Measurements from ENCODE around the gene PDIK1L.
A peak's percentile ranks its signal among the peaks of the same experiment; 100 is the strongest.

PDIK1L gene

DNA sequence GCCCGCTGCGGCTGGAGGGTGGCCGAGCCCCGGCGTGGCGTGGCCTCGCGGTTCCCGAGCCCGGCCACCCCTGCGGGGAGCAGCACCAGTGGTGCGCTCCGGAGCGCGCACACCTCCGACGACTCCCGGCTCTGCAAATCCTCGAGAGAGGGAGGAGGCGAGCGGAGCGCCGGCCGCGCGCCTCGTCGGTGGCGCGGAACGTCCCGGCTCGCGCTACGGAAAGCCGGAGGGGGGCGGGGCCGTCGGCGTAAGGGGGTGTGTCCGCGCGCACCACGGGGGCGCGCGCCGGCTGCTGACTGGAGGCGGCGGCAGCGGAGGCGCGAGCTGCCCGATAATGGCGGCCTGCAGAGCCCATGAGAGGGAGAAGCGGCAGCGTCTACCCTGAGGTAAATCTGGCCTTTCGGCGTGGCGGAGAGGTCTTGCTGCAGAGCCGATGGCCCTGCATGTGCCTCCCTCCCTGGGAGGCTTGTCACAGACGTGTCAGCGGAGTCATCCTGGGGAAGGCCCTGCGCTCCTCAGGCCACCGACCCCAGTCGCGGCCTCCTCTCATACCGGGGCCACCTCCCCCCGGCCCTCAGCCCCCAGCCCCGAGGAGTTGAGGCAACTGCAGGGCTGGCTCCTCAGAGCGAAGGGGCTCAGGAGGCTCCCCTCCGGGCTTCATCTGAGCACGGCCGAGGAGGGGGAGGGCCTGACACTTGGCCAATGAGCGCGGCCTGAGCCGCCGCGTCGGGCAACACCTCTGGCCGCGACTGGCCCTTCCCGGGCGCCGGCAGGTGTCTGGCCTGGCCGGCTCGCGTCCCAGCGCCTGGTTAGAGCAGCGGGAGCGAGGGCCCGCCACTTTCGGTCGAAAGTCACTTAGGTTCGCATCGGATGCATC lies at the start of gene PDIK1L:
TSS of gene PDIK1L (plus strand) at position 295 of the 877 bp plus-strand sequence. CDS start 2,485 bp downstream, outside the sequence.
- H3K4me3 ChIP-seq (ENCODE audit: low read depth, low read length): peak within 1 kb of the TSS; percentile 92

DNA sequence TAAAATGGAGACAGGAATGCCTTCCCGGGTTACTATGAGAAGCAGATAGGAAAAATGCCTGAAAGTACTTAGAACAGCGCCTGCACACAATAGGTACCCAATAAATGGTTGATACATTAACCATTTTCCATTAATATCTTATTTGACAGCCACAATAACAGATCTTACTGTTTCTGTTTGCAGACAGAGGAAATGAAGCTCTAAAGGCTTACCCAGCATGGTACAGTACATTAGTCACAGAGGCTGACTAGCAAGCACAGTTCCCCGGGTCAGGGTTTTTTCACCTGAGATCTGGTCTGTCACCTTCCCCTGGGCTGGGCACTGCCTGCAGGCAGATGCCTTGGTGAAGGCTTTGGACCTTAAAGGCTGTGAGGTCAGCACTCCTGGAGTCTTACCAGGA lies 47.1 kb upstream of the PDIK1L start:
- no peak overlapping the region for H3K4me3 ChIP-seq (ENCODE audit: low read depth, low read length)

DNA sequence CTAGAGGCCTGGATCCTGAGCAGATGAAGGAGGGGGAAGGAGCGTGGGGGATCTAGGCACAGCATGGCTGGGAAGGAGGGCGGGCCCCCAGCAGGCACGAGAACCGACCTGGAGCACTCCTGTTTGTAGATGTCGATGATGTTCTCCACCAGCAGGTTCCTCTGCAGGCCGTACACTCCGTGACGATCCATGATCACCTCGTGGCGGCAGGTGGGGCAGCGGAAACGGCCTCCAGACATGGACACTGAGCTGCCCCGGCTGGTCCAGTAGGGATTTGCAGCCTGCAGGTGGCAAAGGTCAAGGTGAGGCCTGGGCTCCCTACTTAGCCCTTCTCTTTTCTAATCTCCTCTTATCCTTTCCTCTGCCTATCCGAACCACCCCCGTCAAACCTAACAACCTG lies 45.5 kb upstream of the PDIK1L start:
- H3K4me3 ChIP-seq (ENCODE audit: low read depth, low read length): no peak overlapping the region

GRCh38 chr1:26066857-26067256 lies 44.8 kb upstream of the PDIK1L start:
- H3K4me3 ChIP-seq (ENCODE audit: low read depth, low read length): no peak overlapping the region

- no peak within 1 kb of the TSS for H3K4me3 ChIP-seq (ENCODE audit: low read depth, low read length)
Observed at GRCh38 chr1:26067432-26067911, 44.2 kb upstream of the PDIK1L start, which contains the start of gene TRIM63. Gene TRIM63 (minus strand): TSS chr1:26067630. CDS start chr1:26067494, 136 bp downstream.

GRCh38 chr1:26069941-26070295 lies 41.7 kb upstream of the PDIK1L start:
- H3K4me3 ChIP-seq (ENCODE audit: low read depth, low read length): no peak overlapping the region

DNA sequence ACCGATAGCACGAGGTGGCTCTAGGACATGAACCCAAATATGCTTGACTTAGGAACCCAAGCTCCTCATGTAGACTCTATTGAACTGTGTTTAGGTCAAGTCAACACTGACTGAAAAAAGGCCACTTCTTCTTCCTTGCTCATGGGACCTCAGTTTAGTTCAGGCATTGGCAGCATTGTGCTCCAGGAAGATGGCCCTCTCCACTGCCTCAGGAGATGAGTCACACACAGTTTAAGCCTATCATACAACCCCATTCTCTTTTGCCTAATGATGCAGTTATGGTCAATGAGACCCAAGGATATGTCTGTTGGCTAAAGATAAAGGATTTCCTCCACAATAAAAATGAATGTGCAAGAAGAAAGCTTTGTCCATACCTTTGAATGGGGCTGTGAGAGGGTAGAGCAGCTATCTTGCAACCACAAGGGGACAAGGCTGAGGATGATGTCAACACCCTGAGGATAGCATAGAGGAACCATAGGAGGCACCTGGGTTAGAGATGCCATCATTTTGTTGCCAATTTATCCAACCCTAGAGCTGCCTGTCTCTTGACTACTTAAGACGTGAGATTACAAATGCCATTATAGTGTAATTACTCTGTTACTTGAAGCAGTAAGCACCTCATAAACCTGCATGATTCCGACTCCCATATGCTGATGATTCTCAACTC lies 41.2 kb upstream of the PDIK1L start:
- no peak overlapping the region for H3K4me3 ChIP-seq (ENCODE audit: low read depth, low read length)

DNA sequence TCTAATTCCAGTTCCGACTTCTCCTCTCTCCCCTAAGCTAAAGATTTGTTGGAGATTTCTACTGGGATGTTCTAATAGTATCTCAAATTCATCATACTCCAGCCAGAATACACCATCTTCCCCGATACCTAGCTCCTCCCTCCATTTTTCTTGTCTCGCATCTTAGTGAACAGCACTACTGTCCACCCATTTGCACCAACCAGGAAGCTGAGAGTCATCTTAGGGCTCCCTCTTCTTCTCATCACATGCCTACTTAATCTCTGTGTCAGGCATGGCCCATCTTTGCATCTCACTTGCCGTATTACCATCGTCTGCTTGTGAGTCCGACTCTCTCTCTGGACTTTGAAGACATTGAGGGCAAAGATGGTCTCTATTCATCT lies 40.7 kb upstream of the PDIK1L start:
- no peak overlapping the region for H3K4me3 ChIP-seq (ENCODE audit: low read depth, low read length)

DNA sequence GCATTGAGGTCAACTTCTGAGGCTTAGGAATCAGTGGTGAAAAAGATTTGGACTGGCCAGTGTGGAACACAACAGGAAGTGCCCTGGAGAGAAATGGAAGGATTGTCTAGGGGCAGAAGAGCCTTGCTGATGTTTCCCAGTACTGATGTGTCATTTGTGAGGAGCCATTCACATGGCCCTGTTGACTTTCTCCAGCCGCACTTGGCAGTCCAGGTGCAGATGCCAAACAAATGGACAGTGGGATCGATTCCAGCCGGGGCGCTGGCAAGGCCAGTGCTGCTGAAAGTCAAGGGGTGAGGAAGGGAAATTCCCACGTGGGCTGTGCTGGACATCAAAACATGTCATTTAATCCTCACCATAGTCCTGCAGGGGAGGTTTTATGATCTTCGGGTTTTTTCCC lies 39.3 kb upstream of the PDIK1L start:
- no peak overlapping the region for H3K4me3 ChIP-seq (ENCODE audit: low read depth, low read length)

- no peak overlapping the region for H3K4me3 ChIP-seq (ENCODE audit: low read depth, low read length)
Observed at GRCh38 chr1:26075421-26076144, 36.0 kb upstream of the PDIK1L start.

DNA sequence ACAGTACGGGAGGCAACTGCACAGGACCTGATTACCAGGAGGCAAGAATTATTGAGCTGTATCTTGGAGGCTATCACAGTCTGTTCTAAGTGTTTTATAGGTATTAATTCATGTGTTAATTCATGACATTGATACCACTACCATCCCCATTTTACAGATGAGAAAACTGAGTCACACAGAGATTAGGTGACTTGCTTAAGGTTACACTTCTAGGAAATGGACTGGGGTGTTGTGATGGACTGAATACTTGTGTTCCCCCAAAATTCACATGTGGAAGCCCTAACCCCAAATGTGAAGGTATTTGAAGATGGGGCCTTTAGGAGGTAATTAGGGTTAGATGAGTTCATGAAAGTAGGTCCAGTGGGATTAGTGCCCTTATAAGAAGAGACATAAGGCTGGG lies 34.1 kb upstream of the PDIK1L start:
- no peak overlapping the region for H3K4me3 ChIP-seq (ENCODE audit: low read depth, low read length)

GRCh38 chr1:26078286-26079177 lies 33.1 kb upstream of the PDIK1L start:
- H3K4me3 ChIP-seq (ENCODE audit: low read depth, low read length): no peak overlapping the region

DNA sequence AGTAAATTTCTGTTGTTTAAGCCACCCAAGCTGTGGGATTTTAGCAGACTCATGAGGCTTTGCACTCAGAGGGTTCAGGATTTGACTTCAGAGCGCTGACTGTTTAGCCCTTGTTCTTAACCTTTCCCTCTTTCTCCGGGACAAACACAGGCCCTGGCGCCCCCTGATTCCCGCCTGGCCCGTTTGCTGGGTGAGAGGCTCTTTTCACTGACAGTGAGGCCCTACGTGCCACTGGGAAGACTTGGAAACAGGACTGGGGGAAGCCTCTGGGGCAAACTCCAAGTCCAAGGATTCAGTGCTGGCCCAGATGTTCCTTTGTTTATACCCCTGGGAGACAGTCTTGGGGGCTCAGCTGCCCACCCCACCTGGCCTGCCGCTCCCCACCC lies 32.5 kb upstream of the PDIK1L start:
- H3K4me3 ChIP-seq (ENCODE audit: low read depth, low read length): no peak overlapping the region

- H3K4me3 ChIP-seq (ENCODE audit: low read depth, low read length): no peak overlapping the region
Observed at GRCh38 chr1:26079960-26080814, 31.4 kb upstream of the PDIK1L start.

DNA sequence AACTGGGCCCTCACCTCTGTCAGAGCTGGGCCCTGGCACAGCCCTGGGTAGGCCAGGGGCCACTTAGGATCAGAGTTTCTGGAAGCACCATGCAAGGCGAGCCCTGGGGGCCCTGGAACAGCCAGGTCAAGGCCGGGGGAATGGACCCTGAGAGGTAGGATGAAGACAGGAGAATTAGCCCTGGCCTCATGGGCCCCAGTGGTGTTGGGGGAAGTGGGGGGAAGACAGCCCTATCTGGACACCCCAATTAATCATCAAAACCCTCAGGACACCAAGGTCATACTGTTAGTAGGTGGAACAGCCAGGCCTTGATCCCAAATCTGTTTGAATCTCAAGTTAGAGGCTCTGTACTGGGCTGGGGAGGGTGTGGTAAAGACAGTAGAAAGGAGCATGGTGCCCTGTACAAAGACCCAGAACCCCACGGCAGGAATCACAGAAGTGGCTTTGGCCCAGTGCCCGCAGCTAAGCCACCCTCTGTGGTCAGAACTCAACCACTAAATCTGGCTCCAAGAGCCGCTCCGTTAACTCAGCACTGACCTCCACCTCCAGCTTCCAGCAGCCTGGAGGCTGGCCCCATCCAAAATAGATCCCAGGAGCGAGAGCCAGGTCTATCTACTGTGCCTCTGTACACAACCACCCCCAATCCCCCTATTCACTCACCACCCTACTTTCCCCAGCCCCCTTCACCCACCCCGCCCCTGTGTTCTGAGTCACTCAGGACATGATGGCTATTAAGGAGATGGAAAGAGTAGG lies 30.2 kb upstream of the PDIK1L start:
- no peak overlapping the region for H3K4me3 ChIP-seq (ENCODE audit: low read depth, low read length)

GRCh38 chr1:26082020-26082350 lies 29.6 kb upstream of the PDIK1L start:
- no peak overlapping the region for H3K4me3 ChIP-seq (ENCODE audit: low read depth, low read length)

- no peak overlapping the region for H3K4me3 ChIP-seq (ENCODE audit: low read depth, low read length)
Observed at GRCh38 chr1:26083208-26083607, 28.4 kb upstream of the PDIK1L start.

- H3K4me3 ChIP-seq (ENCODE audit: low read depth, low read length): no peak overlapping the region
Observed at GRCh38 chr1:26084091-26084561, 27.5 kb upstream of the PDIK1L start.

- no peak overlapping the region for H3K4me3 ChIP-seq (ENCODE audit: low read depth, low read length)
Observed at GRCh38 chr1:26084844-26085243, 26.8 kb upstream of the PDIK1L start.
